GM19438 (cell line): ENCODE measurements around the gene LRP1B.
"Not testable (repeated sequence)": the region's sequence is repeated elsewhere in the genome, so short reads cannot be mapped to it uniquely, and the experiment has no call there.

Experiments used
- ATAC-seq: cut with Tn5 transposase; IDR thresholded peaks from one replicate; pipeline ENCODE4 v1.9.1; 2021; ENCODE audit warnings: low read depth; ENCODE audit not compliant: unreplicated experiment

The LRP1B gene

DNA sequence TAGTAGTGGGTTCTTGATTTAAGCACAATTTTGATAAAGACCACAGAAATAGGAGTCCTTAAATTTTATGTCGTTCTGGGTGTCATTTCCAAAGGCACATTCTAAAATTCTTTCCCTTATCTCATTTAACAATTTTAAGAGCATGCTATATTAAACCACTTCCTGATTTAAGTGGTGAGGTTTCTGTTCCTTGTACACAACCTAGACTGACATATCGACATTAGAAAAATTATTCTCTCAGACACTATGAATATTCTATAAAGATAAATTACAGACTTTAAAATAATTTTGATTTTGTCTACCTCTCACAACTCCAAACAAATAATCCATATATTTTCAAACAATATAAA, 923.8 kb downstream of the LRP1B start:
- ATAC-seq, result no peak

DNA sequence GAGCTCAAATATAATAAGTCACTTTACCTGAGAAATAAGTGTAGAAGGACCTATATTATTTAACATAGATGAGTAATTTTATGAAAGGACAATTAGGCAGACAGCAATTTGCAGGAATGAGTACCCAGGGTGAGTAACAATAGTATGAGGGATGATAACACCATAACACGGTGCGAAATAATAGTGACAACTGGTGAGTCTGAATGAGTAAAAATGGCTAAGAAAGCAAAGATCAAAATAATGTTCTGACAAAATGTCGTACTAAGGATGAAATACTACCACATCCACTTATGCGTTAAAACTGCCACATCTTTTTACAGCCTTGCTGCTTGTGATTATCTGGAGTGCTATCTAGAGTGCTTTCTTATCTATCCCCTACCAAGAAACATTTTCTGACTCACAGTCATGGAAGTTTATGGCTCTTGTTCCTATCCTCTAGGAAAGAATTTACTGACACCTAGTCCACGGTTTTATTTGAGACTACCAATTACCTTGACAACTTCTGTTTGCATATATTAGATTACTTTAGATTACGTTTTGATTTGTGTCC, 929.7 kb downstream of the LRP1B start:
- no peak for ATAC-seq

DNA sequence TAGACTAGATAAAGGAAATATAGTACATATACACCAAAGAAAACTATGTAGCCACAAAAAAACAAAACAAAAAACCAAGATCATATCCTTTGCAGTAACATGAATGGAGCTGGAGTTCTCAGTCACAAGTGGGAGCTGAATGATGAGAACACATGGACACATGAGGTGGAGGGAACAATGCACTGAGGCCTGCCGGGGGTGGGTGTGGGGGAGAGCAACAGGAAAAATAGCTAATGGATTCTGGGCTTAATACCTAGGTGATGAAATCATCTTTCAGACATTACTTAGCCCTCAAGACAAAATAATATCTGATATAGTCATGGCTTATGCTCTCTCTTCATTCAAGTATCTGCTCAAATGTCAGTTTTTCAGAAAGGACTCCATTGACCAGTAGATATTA, 930.6 kb downstream of the LRP1B start:
- no peak for ATAC-seq

DNA sequence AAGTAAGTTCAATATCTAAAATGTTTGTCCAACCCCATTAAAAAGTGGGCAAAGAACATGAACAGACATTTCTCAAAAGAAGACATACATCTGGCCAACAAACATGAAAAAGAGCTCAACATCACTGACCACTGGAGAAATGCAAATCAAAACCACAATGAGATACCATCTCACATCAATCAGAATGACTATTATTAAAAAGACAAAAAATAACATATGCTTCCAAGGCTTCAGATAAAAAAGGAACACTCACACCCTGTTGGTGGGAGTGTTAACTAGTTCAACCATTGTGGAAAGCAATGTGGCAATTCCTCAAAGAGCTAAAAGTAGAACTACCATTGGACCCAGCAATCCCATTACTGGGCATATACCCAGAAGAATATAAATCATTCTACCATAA, 931.1 kb downstream of the LRP1B start:
- ATAC-seq, result no peak

DNA sequence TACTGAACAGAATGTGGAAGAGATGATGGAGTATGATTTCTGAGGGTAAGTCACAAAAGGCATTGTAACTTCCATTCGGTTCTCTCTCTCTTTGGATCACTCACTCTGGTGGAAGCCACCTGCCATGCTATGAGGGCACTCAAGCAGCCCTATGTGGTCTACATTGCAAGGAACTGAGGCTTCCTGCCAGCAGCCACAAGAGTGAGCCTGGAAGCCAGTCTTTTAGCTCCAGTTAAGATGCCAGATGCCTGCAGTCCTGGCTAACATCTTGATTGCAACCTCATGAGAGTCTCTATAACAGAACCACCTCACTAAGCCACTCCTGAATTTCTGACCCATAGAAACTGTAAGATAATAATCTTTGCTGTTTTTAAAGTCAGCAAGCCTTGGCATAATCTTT, 935.7 kb downstream of the LRP1B start:
- no peak for ATAC-seq

DNA sequence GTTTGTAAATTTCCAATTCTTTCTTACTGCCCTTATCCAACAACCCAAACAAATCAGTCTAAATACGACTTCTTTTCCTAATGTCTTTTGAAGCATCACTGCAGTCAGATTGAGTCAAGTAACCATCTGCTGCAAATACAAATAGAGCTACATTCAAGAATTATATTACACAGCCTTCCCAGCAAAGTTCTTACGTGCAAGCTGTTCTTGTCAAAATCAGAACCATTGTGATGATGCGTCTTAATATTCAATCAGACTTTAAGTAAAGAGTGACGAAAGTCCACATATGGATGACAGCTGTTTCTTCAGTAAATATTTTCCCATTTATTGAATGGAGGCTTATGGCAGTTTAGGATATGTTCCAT, 943.8 kb downstream of the LRP1B start:
- no peak for ATAC-seq

DNA sequence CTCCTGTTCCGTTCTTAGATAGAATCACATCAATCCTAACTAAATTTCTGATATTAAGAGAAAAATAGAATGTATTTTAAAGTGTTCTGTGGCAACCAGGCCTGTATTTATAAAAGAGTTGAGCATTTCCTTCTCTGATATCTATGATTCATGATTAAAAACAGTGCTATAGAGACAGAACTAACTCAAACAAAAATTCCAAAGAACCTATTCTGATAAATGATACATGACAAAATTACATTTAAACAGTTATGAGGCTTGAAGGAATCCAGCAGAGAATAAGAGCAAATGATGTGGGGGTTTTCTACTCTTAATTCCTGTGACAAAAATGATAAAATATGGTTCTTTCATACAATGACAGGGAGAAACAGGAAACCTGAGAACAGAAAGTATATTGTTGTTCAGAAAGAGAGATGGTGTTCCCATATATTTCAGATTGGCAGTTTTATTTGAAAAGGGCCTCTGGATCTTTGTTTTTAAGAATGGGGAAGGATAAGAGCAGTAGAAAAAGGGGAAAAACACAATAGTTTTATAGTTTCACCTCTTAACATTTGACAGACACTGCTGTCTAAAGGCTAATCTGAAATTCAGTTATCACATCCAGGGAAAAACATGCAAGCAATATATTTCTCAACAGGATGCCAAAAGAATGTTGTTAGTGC, 944.3 kb downstream of the LRP1B start:
- no peak for ATAC-seq

DNA sequence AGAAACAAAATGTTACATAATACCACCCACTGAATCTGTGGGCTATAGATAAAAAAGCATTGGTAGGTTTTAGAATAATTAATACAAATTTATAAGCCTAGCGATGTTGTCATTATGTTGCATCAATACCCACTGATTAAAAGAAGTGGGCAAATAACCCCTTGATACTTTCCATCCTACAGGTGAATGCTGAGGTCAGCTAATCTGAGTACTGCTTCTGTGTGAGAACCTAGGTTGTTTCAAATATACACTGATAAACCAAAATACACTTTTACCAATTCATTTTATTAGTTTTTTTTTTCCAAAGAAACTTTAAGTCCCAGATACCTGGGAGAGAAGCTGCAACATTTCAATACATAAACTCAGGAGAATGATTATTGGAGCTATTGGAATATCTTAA, 948.6 kb downstream of the LRP1B start:
- no peak for ATAC-seq

DNA sequence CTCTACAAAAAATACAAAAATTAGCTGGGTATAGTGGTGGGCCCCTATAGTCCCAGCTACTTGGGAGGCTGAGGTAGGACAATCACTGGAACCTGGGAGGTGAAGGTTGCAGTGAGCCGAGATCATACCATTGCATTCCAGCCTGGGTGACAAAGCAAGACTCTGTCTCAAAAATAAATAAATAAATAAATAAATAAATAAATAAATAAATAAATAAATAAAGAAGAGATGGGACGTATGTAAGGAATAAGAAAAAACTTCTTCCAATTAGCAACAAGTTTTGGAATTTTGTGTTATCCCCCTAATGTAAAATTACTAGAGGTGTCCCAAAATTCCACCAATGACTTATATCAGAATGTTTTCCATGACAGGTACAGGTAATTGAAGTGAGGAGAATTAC, 961.7 kb downstream of the LRP1B start:
- not testable (repeated sequence) for ATAC-seq

DNA sequence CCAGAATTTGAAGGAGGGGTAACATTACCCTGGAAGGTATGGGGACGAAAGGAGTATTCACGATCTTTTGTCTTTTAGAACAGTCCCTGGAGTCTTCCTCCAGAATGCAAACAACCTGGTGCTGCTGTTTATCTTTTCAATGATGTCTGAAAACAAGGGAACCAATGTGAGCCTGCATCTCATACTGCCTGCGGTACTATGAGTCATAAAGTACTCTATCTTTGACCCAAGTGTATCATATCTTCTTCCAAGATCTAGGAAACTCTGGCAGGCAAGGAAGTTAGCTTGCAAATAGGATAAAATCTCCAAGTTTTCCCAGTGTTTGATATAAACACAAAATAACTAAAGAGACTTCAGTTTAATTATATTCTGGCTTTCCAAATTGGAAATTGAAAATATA, 968.5 kb downstream of the LRP1B start:
- no peak for ATAC-seq

DNA sequence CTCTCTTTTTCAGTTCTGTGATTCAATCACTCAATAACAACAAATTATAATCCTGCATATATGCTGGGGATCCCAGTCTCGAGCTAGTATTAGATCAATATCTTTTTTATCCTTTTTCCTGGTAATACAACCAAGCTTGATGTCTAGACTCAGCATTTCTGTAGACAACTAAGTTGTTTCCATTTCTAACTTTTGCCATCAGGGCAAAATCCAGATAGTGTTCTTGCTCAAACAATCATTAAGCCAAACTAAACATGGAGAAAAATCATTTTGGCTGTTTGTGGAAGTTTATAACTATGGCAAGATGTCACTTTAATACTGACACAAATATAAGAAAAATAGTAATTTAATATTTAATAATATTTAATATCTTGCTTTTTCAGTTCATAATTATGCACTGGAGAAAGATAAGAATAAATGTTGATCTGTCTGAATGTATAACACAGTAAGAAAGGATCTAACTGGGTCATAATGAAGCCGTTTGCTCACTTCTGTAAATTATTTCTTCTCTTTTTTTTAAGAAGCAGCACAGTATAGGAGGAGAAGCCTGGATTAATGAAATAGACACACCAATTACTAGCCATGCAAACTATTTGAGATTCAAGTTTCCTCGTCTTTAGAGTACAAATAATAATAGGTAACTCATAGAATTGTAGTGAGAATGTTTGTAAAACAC, 979.1 kb downstream of the LRP1B start:
- ATAC-seq, result no peak

DNA sequence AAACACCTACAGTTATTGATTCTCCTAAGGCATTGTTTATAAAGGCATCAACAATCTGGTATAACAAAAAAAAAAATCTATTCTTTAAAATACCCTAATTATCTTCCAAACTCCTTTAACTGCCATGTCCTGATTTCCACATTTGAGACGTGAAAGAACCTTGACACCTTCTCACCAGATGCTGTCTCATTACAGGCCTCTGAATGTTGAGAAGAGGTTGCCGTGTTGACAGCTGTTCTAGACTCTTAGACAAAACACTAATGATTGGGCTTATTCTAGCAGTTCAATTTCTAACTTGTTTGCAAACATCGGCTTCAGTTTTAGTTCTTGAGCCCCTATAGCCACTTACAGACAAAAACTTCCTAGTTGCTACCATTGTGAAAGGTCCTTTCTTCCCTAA, 988.8 kb downstream of the LRP1B start:
- ATAC-seq, result no peak

DNA sequence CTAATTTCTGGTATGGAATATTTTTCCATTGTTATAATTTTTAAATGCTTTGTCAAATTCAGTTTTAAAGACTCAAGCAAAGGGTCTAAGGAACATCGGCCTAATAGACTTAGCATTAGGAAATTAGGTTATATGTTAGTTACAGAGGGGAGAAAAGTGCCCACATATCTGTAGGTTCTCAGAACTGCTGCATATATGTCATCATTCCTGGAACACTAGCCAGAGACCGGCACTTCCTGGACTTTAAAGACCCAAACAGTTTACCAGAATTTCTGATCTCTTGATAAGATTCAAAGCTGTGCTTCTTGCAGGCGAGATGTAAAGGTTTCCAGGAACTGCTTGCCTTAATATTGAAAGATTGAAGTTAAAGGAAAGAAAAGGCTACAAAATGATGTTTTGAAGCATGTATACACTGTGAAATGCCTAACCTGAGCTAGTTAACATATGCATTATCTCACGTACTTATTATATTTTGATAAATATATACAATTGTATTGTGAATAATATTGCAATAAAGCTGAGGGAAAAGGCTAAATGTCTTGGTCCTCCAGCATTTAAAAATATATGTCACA, 993.6 kb downstream of the LRP1B start:
- no peak for ATAC-seq

DNA sequence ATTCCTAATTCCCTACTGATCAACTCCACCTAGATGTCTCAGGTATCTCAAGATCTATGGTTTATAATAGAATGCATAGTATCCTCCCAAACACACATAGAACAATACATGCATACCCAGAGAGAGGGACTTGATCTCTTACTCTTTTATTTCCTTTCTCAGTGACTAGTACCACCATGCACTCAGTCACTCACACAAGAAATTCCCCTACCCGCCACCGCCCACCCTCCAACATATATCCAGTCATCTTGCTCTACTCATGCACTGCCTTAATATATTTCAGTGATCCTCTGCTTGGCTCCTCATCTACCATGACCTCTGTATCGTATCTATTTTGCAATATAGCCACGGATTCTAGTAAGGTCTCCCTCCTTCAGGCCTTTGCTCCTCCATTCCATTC, 996.9 kb downstream of the LRP1B start:
- no peak for ATAC-seq

DNA sequence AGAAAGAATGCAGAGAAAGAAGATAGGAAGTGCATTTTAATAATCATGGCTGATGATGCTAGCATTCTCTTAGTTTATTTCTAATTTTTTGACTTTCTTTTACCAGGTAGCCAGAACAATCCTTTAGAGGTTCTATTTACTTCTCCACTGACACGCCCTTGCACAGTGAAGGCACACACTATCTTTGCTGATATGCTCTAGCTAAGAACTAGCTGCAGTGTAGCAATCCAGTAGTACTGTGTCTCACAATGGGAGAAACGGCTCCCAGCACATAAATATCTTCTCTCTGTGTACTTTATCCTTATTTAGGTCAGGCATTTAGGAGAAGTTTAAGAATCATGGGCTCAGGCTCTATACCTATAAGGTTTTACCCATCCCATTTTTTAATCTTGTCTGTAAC, 1005.4 kb downstream of the LRP1B start:
- no peak for ATAC-seq

DNA sequence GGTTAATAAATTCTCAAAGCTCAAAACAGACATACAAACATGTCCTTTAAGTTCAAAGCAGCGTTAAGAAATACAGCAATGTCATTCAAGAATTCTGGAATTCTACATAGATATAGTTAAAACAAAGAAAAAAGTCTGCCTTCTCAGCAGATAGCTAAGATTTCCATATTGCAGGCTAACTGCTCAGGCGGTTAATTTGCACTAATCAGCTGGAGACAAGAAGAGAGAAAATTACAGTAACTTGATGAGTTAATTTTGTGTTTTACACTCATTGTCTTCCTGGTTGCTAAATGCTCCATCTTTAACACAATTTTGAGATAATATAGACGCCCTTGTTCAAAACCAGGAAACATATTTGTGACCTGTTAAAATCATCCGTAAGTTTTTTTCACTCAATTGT, 1012.0 kb downstream of the LRP1B start:
- no peak for ATAC-seq

DNA sequence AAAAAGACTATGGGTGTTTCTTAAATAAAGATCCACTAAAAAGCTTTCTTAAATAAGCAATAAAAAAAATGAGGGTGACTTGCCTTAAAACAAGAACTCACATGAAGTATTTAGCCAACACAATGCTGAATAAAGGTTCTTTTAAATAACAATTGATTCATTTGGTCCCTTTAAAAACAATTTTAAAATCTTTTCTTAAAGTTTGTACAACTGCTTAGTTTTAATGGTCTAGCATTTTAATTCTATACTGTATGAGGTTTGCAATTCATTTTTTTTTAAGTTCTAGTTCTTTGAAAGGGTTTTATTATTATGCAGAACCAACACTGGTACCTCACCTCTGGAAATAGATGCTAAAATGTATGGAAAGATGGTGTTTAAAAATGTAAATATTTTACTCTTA, 1017.5 kb downstream of the LRP1B start:
- ATAC-seq, result no peak

DNA sequence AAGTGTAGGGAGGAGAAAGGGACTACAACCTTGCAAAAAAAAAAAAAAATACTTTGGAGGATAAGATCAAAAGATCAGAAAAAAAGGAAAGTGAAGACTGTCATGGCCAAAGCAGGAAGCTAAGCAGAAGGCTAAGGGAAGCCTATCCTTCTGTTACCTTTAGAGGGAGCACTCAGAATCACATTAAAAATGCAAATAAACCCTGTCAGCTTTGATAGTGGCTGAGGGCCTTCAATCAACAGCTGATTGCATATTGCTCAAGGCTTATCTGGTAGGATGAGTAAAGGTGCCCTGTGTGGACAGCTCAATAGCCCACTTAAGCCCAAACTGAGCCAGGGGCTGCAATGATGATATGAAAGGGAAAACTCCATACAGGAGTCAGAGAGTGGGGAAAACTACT, 1021.2 kb downstream of the LRP1B start:
- ATAC-seq, result no peak

DNA sequence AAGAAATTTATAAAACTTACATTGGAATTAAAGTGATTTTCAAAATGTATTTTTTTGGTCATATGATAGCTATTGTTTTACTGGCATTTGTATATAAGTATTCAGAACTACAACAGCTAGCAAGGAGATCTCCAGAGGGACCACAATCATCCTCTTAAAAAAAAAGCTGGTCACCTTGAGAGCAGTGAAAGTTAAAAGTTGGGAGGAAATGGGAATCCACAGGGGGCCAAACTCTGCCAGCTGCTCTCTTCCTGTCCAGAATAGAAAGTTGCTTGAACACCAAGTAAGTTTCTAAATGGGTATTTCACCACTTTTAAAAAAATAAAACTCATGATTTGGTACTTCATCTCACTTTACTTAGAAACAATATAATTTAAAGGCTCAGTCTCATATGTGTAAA, 1025.1 kb downstream of the LRP1B start:
- no peak for ATAC-seq

DNA sequence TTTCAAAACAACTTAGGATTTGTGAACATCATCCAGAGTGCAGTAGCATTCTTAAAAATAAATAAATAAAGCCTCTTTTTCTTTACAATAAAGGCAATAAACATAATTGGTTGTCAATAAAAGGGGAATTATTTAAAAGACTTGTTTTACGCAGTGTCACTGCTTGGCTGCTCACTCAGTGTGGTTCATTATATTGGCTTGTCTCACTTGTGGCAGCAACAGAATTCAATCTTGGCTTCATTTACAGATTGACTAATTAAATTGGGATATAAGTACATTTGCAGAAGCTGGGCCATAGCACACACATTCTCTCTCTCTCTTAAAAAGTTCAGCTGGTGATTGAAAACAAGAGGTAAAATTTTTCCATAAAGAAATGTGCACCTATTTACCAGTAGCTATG, 1027.6 kb downstream of the LRP1B start:
- no peak for ATAC-seq

DNA sequence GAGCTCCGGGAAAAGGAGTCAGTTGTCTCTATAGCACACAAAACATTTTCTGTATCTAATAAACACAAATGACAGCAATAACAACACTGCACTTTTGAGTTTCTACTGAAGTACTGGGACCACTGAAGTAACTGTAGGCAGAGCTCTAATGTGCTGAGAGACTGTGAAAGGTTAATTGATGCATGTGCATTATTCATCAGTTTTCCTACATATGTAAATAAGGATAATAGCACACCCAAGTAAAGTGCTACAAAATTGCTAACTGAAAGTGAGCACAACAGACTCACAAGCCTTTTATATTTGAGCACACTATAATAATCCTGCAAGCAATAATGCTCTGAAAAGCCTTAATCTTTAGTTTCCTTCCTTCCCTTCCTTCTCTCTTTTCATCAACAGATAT, 1051.6 kb downstream of the LRP1B start:
- ATAC-seq, result no peak

DNA sequence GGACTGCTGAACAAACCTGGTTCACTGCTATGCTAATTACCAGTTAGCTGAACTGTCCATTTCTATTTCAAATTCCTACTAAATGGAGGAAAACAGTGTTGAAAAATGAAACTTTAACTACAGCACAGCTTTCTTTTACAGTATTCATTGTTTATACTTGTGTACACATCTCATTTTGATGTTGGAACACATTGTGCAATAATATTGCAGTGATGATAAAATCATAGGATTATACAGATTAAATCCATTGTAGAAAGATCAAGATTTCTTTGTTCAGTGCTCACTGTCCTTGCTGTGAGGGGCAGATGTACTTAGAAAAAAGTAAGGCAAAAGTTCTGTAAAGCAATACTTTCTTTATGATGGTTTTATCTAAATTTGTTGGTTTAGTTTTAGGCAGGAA, 1055.1 kb downstream of the LRP1B start:
- no peak for ATAC-seq
